ENCODE results near the gene TMEM273. TPM values are rescaled to one million over a fixed set of nuclear protein-coding genes. Genes with fewer than 3 reads are reported as not detected.

The TMEM273 gene
- total RNA-seq, 1 donor from 2014 or later = 0.42 TPM

DNA sequence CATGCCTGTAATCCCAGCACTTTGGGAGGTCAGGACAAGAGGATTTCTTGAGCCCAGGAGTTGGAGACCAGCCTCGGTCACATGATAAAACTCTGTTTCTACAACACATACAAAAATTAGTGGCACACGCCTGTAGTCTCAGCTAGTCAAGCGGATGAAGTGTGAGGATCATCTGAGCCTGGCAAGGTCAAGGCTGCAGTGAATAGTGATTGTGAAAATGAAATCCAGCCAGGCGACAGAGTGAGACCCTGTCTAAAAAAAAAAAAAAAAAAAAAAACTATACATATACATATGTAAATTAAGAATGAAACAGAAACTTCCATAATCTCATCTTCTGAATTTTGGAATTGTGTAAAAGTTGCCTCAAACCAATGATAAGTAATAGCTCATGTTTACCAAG lies 36.2 kb downstream of the TMEM273 start:
- Histone ChIP-seq H3K4me3 (ENCODE audit: low read depth, low read length) (no peak overlapping the region), H3K36me3 (ENCODE audit: control insufficient read depth, insufficient read depth, low read length) (no peaks in the 10 kb centered on the region), H3K27me3 (ENCODE audit: control insufficient read depth, insufficient read depth, low read length) (no peaks in the 10 kb centered on the region)
- TF ChIP-seq, protein P1, sequence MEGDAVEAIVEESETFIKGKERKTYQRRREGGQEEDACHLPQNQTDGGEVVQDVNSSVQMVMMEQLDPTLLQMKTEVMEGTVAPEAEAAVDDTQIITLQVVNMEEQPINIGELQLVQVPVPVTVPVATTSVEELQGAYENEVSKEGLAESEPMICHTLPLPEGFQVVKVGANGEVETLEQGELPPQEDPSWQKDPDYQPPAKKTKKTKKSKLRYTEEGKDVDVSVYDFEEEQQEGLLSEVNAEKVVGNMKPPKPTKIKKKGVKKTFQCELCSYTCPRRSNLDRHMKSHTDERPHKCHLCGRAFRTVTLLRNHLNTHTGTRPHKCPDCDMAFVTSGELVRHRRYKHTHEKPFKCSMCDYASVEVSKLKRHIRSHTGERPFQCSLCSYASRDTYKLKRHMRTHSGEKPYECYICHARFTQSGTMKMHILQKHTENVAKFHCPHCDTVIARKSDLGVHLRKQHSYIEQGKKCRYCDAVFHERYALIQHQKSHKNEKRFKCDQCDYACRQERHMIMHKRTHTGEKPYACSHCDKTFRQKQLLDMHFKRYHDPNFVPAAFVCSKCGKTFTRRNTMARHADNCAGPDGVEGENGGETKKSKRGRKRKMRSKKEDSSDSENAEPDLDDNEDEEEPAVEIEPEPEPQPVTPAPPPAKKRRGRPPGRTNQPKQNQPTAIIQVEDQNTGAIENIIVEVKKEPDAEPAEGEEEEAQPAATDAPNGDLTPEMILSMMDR (IDR thresholded peaks at IDR 0.05; ENCODE audit: insufficient read depth, low read length, poor library complexity, severe bottlenecking) = no peak
- DNase-seq (ENCODE audit: low read depth) = no peak

DNA sequence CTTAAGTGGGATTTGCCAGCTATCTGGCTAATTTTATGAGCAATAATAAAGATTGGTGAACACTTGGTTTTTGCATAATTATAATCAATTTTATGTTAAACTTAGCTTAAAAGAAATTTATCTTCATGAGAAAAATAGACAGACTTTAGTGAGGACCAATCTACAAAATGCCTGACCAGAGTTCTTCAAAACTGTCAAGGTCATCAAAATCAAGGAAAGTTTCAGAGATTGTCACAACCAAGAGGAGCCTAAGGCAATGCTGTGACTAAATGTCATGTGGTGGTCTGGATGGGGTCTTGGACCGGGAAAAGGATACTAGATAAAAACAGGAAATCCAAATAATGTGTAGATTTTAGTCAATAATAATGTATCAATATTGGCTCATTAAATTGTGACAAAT lies 36.7 kb downstream of the TMEM273 start:
- no peak for DNase-seq (ENCODE audit: low read depth)
- TF ChIP-seq, protein P1 (IDR thresholded peaks at IDR 0.05; ENCODE audit: insufficient read depth, low read length, poor library complexity, severe bottlenecking) = no peak
- no peaks in the 10 kb centered on the region for H3K27me3 ChIP-seq (ENCODE audit: control insufficient read depth, insufficient read depth, low read length)
- no peaks in the 10 kb centered on the region for H3K36me3 ChIP-seq (ENCODE audit: control insufficient read depth, insufficient read depth, low read length)
- H3K4me3 ChIP-seq (ENCODE audit: low read depth, low read length) = no peak overlapping the region

DNA sequence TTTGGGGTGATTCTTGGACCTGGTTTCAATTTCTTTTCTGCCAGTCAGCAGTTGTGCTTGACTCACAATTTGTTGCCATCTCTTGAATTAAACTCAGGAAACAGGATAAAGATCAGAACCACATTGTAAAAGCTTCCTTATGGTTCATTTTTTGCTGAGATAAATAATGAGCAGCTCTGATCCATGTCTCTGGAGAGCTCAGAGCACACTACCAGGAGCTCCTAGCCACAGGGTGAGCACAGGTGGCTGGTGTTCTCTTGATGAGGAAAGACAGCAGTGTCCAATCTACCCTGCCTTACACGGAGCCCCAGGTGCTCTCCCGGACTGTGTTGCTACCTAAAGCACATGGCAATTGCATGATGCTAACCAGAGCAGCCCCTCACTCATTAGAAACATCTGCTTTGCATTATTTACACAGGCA lies 37.2 kb downstream of the TMEM273 start:
- no peak overlapping the region for H3K4me3 ChIP-seq (ENCODE audit: low read depth, low read length)
- no peak for DNase-seq (ENCODE audit: low read depth)
- no peaks in the 10 kb centered on the region for H3K36me3 ChIP-seq (ENCODE audit: control insufficient read depth, insufficient read depth, low read length)
- TF ChIP-seq, protein P1 (IDR thresholded peaks at IDR 0.05; ENCODE audit: insufficient read depth, low read length, poor library complexity, severe bottlenecking) = no peak
- no peaks in the 10 kb centered on the region for H3K27me3 ChIP-seq (ENCODE audit: control insufficient read depth, insufficient read depth, low read length)

DNA sequence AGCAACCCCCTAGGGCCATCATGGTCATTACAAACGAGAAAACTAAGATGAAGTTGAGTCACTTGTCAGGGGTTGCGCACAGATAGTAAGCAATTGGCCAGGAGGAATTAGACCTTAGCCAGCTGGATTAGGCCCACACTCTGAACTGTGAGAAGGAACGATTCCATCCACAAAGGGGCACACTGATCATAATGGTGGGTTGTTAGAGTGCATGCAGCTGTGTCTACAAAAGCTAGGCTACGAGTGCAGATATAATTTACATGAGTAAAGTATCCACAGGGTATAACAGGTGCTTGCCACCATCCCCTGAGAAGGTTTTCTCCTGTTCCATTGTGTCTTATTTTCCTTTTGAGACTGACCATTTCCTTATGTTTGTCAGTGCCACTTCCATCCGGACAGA lies 37.8 kb downstream of the TMEM273 start:
- TF ChIP-seq, protein P1 (IDR thresholded peaks at IDR 0.05; ENCODE audit: insufficient read depth, low read length, poor library complexity, severe bottlenecking) = no peak
- DNase-seq (ENCODE audit: low read depth) = no peak
- no peaks in the 10 kb centered on the region for H3K36me3 ChIP-seq (ENCODE audit: control insufficient read depth, insufficient read depth, low read length)
- H3K27me3 ChIP-seq (ENCODE audit: control insufficient read depth, insufficient read depth, low read length) = no peaks in the 10 kb centered on the region
- H3K4me3 ChIP-seq (ENCODE audit: low read depth, low read length) = no peak overlapping the region

DNA sequence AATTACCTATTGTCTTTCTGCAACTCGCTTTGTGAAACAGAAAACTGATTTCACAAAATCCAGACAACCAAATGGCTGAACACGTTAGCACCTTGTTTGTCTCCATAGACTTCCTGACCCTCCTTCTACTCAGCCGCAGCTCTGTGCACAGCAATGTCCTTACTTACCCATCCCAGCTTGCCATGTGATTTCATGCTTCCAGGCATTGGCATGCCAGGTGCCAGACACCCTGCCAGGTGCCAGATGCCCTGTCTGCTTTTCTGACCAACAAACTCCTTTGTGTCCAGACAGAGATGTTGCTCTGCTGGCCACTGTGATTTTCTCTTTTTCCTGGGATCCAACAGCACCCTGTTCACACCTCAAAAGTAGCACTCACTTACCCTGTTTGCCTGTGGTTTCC lies 38.3 kb downstream of the TMEM273 start:
- H3K4me3 ChIP-seq (ENCODE audit: low read depth, low read length) = no peak overlapping the region
- TF ChIP-seq, protein P1 (IDR thresholded peaks at IDR 0.05; ENCODE audit: insufficient read depth, low read length, poor library complexity, severe bottlenecking) = no peak
- no peaks in the 10 kb centered on the region for H3K36me3 ChIP-seq (ENCODE audit: control insufficient read depth, insufficient read depth, low read length)
- no peaks in the 10 kb centered on the region for H3K27me3 ChIP-seq (ENCODE audit: control insufficient read depth, insufficient read depth, low read length)
- DNase-seq (ENCODE audit: low read depth) = no peak

DNA sequence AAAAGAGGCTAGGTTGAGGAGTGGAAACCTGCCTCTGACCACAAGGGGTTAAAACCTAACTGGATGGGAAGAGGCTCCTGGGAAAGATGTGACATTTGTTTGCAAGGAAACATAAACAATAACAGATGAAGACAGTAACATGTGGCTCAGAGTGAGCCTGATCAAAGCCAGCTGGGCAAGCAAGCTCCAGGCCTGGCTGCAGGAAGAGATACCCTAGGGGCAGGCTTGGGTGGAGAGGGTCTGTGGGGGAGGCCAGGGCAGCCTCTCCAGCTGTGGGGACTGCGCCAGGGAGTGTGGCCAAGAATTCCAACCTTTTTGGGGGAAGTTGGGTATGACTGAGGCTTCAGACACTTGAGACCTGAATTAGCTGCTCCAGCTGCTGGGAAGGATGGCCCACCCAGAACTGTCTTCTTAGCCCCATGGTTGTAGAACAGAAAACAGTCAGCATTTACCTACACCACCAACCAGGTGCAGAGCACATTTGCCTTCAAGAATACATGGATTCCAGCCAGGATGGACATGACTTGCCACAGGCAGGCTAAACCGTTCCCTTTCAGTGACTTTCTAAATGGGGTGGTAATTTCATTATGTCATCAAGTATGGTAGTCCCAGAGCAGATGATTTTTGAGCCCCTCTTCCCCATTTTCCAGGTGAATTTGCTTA lies 44.0 kb downstream of the TMEM273 start:
- H3K4me3 ChIP-seq (ENCODE audit: low read depth, low read length) = no peak overlapping the region
- no peaks in the 10 kb centered on the region for H3K36me3 ChIP-seq (ENCODE audit: control insufficient read depth, insufficient read depth, low read length)
- DNase-seq (ENCODE audit: low read depth) = no peak
- no peaks in the 10 kb centered on the region for H3K27me3 ChIP-seq (ENCODE audit: control insufficient read depth, insufficient read depth, low read length)
- TF ChIP-seq, protein P1 (IDR thresholded peaks at IDR 0.05; ENCODE audit: insufficient read depth, low read length, poor library complexity, severe bottlenecking) = no peak

Data from kidney epithelial cell (primary cell).